Measurements from ENCODE around the gene CHRNA7.
"Not testable (repeated sequence)": the region's sequence is repeated elsewhere in the genome, so short reads cannot be mapped to it uniquely, and the experiment has no call there.

GRCh38 chr15:32162143-32162542 lies 131.8 kb downstream of the CHRNA7 start:
- not testable (repeated sequence) for TF ChIP-seq CTCF (IDR thresholded peaks at IDR 0.05 in 4 of 5, conservative IDR thresholded peaks at IDR 0.05 in 1 of 5); POLR2A (IDR thresholded peaks at IDR 0.05)
